ENCODE measurements around the gene DNASE2B.

The DNASE2B gene

GRCh38 chr1:84382127-84382526 lies 16.2 kb upstream of the DNASE2B start:
- no peak overlapping the region for H3K4me3 ChIP-seq (replicated peaks; ENCODE audit: low read depth, low read length)
- no peak for DNase-seq (ENCODE audit: low read depth)
- TF ChIP-seq CTCF (IDR thresholded peaks at IDR 0.05; ENCODE audit: low read length, missing control alignments) = no peak

- no peak overlapping the region for H3K4me3 ChIP-seq (replicated peaks; ENCODE audit: low read depth, low read length)
- TF ChIP-seq CTCF (IDR thresholded peaks at IDR 0.05; ENCODE audit: low read length, missing control alignments) = no peak
- DNase-seq (ENCODE audit: low read depth) = no peak
Observed at GRCh38 chr1:84385347-84385746, 12.9 kb upstream of the DNASE2B start.

GRCh38 chr1:84386716-84387479 lies 11.4 kb upstream of the DNASE2B start:
- no peak overlapping the region for H3K4me3 ChIP-seq (replicated peaks; ENCODE audit: low read depth, low read length)
- DNase-seq (ENCODE audit: low read depth) = no peak
- no peak for TF ChIP-seq CTCF (IDR thresholded peaks at IDR 0.05; ENCODE audit: low read length, missing control alignments)

GRCh38 chr1:84387480-84388163 lies 10.7 kb upstream of the DNASE2B start:
- no peak for DNase-seq (ENCODE audit: low read depth)
- no peak overlapping the region for H3K4me3 ChIP-seq (replicated peaks; ENCODE audit: low read depth, low read length)
- peak; percentile 19 for TF ChIP-seq CTCF (IDR thresholded peaks at IDR 0.05; ENCODE audit: low read length, missing control alignments)

- no peak for DNase-seq (ENCODE audit: low read depth)
- no peak for TF ChIP-seq CTCF (IDR thresholded peaks at IDR 0.05; ENCODE audit: low read length, missing control alignments)
- H3K4me3 ChIP-seq (replicated peaks; ENCODE audit: low read depth, low read length) = no peak overlapping the region
Observed at GRCh38 chr1:84390226-84390625, 8.1 kb upstream of the DNASE2B start.

- no peak for TF ChIP-seq CTCF (IDR thresholded peaks at IDR 0.05; ENCODE audit: low read length, missing control alignments)
- no peak for DNase-seq (ENCODE audit: low read depth)
- H3K4me3 ChIP-seq (replicated peaks; ENCODE audit: low read depth, low read length) = no peak overlapping the region
Observed at GRCh38 chr1:84401156-84401555, 2.9 kb downstream of the DNASE2B start.

Data from fibroblast of pulmonary artery (primary cell).